ENCODE results near the gene RASL11A.
A peak's percentile ranks its signal among the peaks of the same experiment; 100 is the strongest.
"Not testable (repeated sequence)": the region's sequence is repeated elsewhere in the genome, so short reads cannot be mapped to it uniquely, and the experiment has no call there.

RASL11A gene

GRCh38 chr13:27300941-27301586 lies 30.4 kb downstream of the RASL11A start:
- no peaks in the 10 kb centered on the region for H3K27me3 Mint-ChIP-seq
- H3K9me3 Mint-ChIP-seq (ENCODE audit: low read depth) = peaks cover 3% of the 10 kb centered on the region
- H3K4me3 Mint-ChIP-seq = no peak overlapping the region
- no peak overlapping the region for H3K27ac Mint-ChIP-seq
- peaks cover 25% of the 10 kb centered on the region for H3K4me1 Mint-ChIP-seq (ENCODE audit: low read depth)
- H3K36me3 Mint-ChIP-seq = no peaks in the 10 kb centered on the region

GRCh38 chr13:27302643-27303262 lies 32.1 kb downstream of the RASL11A start:
- Mint-ChIP-seq H3K27ac (peak overlapping the region; percentile 75), H3K27me3 (no peaks in the 10 kb centered on the region), H3K4me1 (ENCODE audit: low read depth) (peaks cover 33% of the 10 kb centered on the region), H3K36me3 (no peaks in the 10 kb centered on the region), H3K4me3 (peak overlapping the region; percentile 9), H3K9me3 (ENCODE audit: low read depth) (peaks cover 3% of the 10 kb centered on the region)

- Mint-ChIP-seq H3K9me3 (ENCODE audit: low read depth) (peaks cover 3% of the 10 kb centered on the region), H3K27me3 (no peaks in the 10 kb centered on the region), H3K4me3 (no peak overlapping the region), H3K4me1 (ENCODE audit: low read depth) (peaks cover 33% of the 10 kb centered on the region), H3K27ac (no peak overlapping the region), H3K36me3 (no peaks in the 10 kb centered on the region)
Measured at GRCh38 chr13:27304099-27304498, 33.5 kb downstream of the RASL11A start.

- H3K4me1 Mint-ChIP-seq (ENCODE audit: low read depth) = peaks cover 34% of the 10 kb centered on the region
- no peak overlapping the region for H3K27ac Mint-ChIP-seq
- no peaks in the 10 kb centered on the region for H3K36me3 Mint-ChIP-seq
- no peaks in the 10 kb centered on the region for H3K27me3 Mint-ChIP-seq
- no peak overlapping the region for H3K4me3 Mint-ChIP-seq
- peaks cover 3% of the 10 kb centered on the region for H3K9me3 Mint-ChIP-seq (ENCODE audit: low read depth)
Measured at GRCh38 chr13:27304611-27305010, 34.0 kb downstream of the RASL11A start.

GRCh38 chr13:27306364-27306763 lies 35.7 kb downstream of the RASL11A start:
- peaks cover 3% of the 10 kb centered on the region for H3K9me3 Mint-ChIP-seq (ENCODE audit: low read depth)
- H3K27me3 Mint-ChIP-seq = no peaks in the 10 kb centered on the region
- no peaks in the 10 kb centered on the region for H3K36me3 Mint-ChIP-seq
- no peak overlapping the region for H3K4me3 Mint-ChIP-seq
- peaks cover 36% of the 10 kb centered on the region for H3K4me1 Mint-ChIP-seq (ENCODE audit: low read depth)
- H3K27ac Mint-ChIP-seq = no peak overlapping the region

GRCh38 chr13:27308941-27309340 lies 38.3 kb downstream of the RASL11A start:
- no peak overlapping the region for H3K27ac Mint-ChIP-seq

GRCh38 chr13:27309401-27309958 lies 38.9 kb downstream of the RASL11A start:
- H3K27ac Mint-ChIP-seq = no peak overlapping the region
- H3K9me3 Mint-ChIP-seq (ENCODE audit: low read depth) = no peaks in the 10 kb centered on the region
- no peaks in the 10 kb centered on the region for H3K36me3 Mint-ChIP-seq
- H3K27me3 Mint-ChIP-seq = no peaks in the 10 kb centered on the region
- no peak overlapping the region for H3K4me3 Mint-ChIP-seq
- H3K4me1 Mint-ChIP-seq (ENCODE audit: low read depth) = peaks cover 18% of the 10 kb centered on the region

More at GRCh38 chr13:27308941-27309340, 38.3 kb downstream of the RASL11A start:
- peaks cover 18% of the 10 kb centered on the region for H3K4me1 Mint-ChIP-seq (ENCODE audit: low read depth)
- H3K9me3 Mint-ChIP-seq (ENCODE audit: low read depth) = no peaks in the 10 kb centered on the region
- no peaks in the 10 kb centered on the region for H3K36me3 Mint-ChIP-seq
- no peaks in the 10 kb centered on the region for H3K27me3 Mint-ChIP-seq
- H3K4me3 Mint-ChIP-seq = no peak overlapping the region

GRCh38 chr13:27309967-27310598 lies 39.5 kb downstream of the RASL11A start:
- H3K27me3 Mint-ChIP-seq = no peaks in the 10 kb centered on the region
- H3K4me3 Mint-ChIP-seq = no peak overlapping the region
- no peaks in the 10 kb centered on the region for H3K36me3 Mint-ChIP-seq
- H3K9me3 Mint-ChIP-seq (ENCODE audit: low read depth) = no peaks in the 10 kb centered on the region
- H3K27ac Mint-ChIP-seq = no peak overlapping the region
- peaks cover 16% of the 10 kb centered on the region for H3K4me1 Mint-ChIP-seq (ENCODE audit: low read depth)

GRCh38 chr13:27310946-27311345 lies 40.3 kb downstream of the RASL11A start:
- no peaks in the 10 kb centered on the region for H3K9me3 Mint-ChIP-seq (ENCODE audit: low read depth)
- H3K4me1 Mint-ChIP-seq (ENCODE audit: low read depth) = peaks cover 15% of the 10 kb centered on the region
- no peaks in the 10 kb centered on the region for H3K36me3 Mint-ChIP-seq
- no peaks in the 10 kb centered on the region for H3K27me3 Mint-ChIP-seq
- H3K27ac Mint-ChIP-seq = no peak overlapping the region
- H3K4me3 Mint-ChIP-seq = no peak overlapping the region

- Mint-ChIP-seq H3K27me3 (peaks cover 3% of the 10 kb centered on the region), H3K4me3 (no peak overlapping the region), H3K4me1 (ENCODE audit: low read depth) (peaks cover 8% of the 10 kb centered on the region), H3K9me3 (ENCODE audit: low read depth) (no peaks in the 10 kb centered on the region), H3K36me3 (no peaks in the 10 kb centered on the region), H3K27ac (no peak overlapping the region)
Measured at GRCh38 chr13:27311518-27312210, 41.0 kb downstream of the RASL11A start.

GRCh38 chr13:27313770-27314169 lies 43.1 kb downstream of the RASL11A start:
- no peak overlapping the region for H3K4me3 Mint-ChIP-seq
- no peaks in the 10 kb centered on the region for H3K9me3 Mint-ChIP-seq (ENCODE audit: low read depth)
- no peak overlapping the region for H3K27ac Mint-ChIP-seq
- H3K36me3 Mint-ChIP-seq = no peaks in the 10 kb centered on the region
- H3K4me1 Mint-ChIP-seq (ENCODE audit: low read depth) = peaks cover 6% of the 10 kb centered on the region
- H3K27me3 Mint-ChIP-seq = peaks cover 5% of the 10 kb centered on the region

- Mint-ChIP-seq H3K27ac (no peak overlapping the region), H3K9me3 (ENCODE audit: low read depth) (no peaks in the 10 kb centered on the region), H3K4me1 (ENCODE audit: low read depth) (peaks cover 3% of the 10 kb centered on the region), H3K4me3 (no peak overlapping the region), H3K36me3 (no peaks in the 10 kb centered on the region), H3K27me3 (peaks cover 5% of the 10 kb centered on the region)
Measured at GRCh38 chr13:27319404-27319803, 48.8 kb downstream of the RASL11A start.

- Mint-ChIP-seq H3K27ac (no peak overlapping the region), H3K4me3 (no peak overlapping the region), H3K4me1 (ENCODE audit: low read depth) (peaks cover 3% of the 10 kb centered on the region), H3K27me3 (peaks cover 1% of the 10 kb centered on the region), H3K9me3 (ENCODE audit: low read depth) (no peaks in the 10 kb centered on the region), H3K36me3 (no peaks in the 10 kb centered on the region)
Measured at GRCh38 chr13:27321468-27322431, 51.1 kb downstream of the RASL11A start.

GRCh38 chr13:27322443-27322842 lies 51.8 kb downstream of the RASL11A start:
- not testable (repeated sequence) for H3K9me3 Mint-ChIP-seq (ENCODE audit: low read depth); H3K27me3 Mint-ChIP-seq; H3K4me3 Mint-ChIP-seq; H3K4me1 Mint-ChIP-seq (ENCODE audit: low read depth); H3K27ac Mint-ChIP-seq; H3K36me3 Mint-ChIP-seq
